HG03439 (cell line): Measurements from ENCODE around the gene SOWAHD.
A peak's percentile ranks its signal among the peaks of the same experiment; 100 is the strongest.
"Not testable (repeated sequence)": the region's sequence is repeated elsewhere in the genome, so short reads cannot be mapped to it uniquely, and the experiment has no call there.

ENCODE experiments used
- ATAC-seq: cut with Tn5 transposase; IDR thresholded peaks from one replicate; pipeline ENCODE4 v1.9.1; 2021; ENCODE audit warnings: mild to moderate bottlenecking, moderate library complexity; ENCODE audit not compliant: unreplicated experiment

The SOWAHD gene

DNA sequence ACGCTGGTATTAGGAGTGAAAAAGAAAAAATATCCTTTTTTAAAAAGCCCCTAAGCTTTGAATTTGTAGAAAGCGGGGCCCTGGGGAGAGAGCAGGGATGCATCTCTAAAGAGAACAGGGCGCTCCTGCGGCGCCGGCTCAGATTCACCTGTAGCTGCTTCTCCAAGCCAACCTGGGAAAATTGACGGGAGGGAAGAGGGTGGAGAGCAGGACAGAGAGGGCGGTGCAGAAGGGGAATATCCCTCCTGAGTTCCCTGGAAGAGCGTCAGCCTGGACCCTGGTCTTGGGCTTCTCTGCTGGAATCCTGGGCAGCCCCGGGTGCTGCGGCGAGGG is 776 bp upstream of the SOWAHD start:
- no peak for ATAC-seq

DNA sequence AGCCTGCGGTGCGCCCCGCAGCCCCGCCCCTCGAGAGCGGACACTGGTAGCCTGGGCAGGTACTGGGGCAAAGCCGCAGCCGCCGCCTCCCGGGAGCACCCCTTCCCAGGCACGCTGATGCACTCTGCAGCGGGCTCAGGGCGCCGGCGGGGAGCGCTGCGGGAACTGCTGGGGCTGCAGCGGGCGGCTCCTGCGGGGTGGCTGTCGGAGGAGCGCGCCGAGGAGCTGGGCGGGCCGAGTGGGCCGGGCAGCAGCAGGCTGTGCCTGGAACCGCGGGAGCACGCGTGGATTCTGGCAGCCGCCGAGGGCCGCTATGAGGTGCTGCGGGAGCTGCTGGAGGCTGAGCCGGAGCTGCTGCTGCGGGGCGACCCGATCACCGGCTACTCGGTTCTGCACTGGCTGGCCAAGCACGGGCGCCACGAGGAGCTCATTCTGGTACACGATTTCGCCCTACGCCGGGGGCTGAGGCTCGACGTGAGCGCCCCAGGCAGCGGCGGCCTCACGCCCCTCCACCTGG is 401 bp downstream of the SOWAHD start:
- ATAC-seq, result no peak

DNA sequence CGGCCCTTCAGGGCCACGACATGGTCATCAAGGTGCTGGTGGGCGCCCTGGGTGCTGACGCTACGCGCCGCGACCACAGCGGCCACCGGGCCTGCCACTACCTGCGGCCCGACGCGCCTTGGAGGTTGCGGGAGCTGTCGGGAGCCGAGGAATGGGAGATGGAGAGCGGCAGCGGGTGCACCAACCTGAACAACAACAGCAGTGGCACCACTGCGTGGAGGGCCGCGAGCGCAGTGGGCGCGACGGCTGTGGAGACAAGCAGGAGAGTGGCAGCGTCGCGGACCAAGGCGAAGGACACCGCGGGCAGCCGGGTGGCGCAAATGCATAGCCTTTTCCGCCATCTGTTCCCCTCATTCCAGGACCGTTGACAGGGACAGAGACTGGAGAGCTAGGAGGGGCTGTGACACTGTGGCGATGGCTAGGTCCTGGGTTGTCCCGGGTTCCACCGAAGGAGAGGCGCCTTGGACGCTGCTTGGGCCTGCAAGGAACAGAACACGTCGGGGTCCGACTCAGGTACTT is 919 bp downstream of the SOWAHD start:
- no peak for ATAC-seq

DNA sequence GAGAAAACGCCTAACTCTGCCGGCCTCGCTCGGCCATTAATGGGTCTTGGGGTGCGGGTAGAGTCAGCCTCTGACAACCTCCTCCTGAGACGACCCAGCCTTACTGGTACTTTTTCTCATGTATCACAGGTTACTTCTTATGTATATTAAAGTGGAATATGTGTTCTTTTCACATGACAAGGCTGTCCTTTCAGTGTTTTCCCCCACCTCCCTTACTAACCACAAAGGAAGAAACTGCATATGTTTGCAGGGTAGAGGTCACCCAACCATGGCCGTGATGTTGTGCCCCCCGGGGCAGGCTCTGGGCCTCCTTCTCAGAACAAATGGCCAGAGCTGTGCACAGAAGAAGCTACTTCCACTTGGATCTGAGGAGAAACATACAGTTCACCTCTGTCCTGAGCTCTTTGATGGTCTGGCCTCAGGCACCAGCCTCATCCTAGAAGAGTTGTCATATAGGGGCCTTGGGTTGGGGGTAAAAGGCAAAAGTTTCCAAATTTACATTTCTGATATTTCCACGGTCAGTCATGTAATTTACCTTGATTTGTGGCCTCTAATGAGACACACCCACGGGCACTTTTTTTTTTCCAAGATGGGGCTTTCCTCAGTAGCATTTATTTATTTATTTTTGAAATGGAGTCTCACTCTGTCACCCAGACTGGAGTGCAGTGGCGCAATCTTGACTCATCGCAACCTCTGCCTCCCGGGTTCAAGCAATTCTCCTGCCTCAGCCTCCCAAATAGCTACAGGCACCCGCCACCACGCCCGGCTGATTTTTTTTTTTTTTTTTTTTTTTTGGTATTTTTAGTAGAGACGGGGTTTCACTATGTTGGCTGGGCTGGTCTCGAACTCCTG is 1.9 kb downstream of the SOWAHD start:
- no peak for ATAC-seq

DNA sequence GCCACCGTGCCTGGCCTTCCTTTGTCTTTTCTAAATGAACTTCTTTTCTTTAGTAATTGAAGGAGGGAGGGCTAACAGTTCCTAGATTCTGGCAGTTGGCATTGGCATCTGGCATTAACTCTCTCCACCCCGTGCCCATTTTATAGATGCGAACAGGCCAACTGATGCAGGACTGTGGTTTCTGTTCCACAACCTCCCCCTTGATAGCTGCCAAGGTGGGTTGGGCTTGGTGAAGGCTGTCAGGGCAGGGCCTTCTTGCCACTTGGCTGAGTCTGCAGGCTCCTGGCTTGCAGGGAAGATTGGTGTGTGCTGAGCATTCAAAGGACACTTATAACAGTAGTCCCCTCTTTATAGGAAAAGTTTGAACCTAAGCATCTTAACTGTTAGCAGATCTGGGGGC is 4.3 kb downstream of the SOWAHD start:
- no peak for ATAC-seq

DNA sequence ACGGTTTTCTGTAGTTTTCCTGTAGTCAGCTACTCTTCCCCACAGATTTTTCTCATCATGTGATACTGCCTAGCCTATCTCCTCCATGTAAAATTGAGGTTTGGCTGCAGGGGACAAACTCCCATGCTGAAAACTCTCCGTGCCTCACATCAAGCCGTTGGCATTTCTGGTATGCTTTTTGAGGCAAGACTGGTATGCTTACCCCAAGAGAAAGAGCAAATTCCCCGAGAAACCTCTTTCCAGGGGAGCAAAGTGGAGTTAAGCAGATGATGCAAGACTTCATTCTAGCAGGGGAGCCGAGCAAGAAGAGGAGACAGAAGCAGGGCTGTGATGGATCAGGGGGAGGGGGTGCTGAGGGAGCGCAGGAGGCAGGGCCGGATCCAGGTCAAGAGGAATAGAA is 4.8 kb downstream of the SOWAHD start:
- no peak for ATAC-seq

DNA sequence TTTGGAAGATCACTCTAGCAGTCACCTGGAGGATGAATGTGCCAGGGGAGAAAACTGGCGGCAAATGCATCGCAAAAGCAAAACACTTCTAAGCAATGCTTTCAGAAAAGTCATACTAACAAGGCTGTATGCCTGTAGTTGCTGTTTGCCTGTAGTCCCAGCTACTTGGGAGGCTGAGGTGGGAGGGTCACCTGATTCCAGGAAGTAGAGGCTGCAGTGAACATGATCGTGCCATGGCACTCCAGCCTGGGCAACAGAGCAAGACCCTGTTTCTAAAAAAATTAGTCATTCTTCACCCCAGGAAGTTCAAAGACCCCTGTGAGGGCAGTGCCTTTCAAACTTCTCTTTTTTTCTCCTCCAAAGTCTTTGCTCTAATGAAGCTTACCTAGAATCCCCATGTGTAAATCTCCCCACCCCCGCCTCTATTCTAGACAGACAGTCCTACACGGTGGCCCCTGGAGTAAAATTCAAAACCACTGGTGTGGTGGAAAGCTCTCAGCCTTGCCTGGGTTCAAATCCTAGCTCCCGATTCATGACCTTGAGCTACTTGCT is 5.5 kb downstream of the SOWAHD start:
- no peak for ATAC-seq

DNA sequence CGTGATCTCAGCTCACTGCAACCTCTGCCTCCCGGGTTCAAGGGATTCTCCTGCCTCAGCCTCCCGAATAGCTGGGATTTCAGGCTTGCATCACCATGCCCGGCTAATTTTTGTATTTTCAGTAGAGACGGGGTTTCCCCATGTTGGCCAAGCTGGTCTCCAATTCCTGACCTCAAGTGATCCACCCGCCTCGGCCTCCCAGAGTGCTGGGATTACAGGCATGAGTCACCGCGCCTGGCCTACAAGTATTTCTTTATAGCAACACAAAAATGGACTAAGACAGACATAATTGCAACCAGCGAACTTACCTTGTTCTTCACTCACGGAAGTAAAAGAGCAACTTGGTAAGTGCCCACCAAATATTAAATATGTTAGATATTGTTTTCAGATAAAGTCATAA is 10.0 kb downstream of the SOWAHD start:
- ATAC-seq, result not testable (repeated sequence)

DNA sequence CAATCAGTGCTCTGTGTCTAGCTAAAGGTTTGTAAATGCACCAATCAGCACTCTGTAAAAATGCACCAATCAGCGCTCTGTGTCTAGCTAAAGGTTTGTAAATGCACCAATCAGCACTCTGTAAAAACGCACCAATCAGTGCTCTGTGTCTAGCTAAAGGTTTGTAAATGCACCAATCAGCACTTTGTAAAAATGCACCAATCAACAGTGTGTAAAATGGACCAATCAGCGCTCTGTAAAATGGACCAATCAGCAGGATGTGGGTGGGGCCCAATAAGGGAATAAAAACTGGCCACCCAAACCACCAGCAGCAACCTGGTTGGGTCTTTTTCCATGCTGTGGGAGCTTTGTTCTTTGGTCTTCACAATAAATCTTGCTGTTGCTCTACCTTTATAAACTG is 11.0 kb downstream of the SOWAHD start:
- ATAC-seq, result not testable (repeated sequence)

DNA sequence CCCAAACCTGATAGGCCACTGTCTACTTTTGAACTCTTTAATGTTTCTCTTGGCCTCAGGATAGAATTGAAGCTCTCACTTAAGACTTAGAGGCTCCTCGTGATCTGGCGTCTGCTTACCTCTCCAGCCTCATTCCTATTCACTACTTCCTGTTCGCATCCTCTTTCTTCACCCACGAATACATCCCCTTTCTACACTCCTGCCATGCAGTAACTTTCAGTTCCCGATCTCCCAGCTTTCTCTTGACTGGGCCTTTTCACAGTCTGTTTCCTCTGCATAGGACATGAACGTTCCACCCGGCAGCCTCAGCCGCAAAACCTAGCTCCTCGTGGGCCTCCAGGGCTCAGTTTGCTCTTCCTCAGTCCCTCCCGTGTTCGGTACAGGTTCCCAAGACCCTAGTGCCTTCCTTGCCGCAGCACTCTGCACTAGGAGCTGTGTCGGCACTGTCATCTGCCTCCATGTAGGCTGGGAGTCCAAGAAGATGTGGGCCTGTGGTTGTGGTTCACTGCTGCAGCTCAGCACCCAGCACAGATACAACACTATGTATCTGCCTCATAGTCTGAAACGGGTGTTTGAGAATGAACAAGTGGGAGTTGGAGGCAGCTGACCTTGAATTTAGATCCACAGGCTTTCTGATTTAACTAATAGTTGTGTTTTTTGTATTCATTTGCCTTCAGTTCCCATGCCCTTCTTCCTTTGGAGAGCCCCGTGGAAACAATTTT is 17.3 kb downstream of the SOWAHD start:
- no peak for ATAC-seq

DNA sequence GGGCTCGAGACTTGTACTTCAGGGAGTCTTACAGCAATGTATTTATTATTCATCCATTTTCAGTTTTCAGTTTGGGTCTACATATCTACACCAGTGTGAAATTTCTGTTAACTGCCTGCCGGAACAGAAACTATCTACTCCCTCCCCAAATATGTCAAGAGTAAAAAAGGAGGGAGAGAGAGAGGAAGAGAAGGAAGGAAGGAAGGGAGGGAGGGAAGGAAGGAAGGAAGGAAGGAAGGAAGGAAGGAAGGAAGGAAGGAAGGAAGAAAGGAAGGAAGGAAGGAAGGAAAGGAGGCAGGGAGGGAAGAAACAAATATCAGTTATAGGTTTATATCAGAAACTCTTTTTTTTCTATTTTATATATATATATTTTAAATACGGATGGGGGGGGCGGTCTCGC is 20.4 kb downstream of the SOWAHD start:
- no peak for ATAC-seq

DNA sequence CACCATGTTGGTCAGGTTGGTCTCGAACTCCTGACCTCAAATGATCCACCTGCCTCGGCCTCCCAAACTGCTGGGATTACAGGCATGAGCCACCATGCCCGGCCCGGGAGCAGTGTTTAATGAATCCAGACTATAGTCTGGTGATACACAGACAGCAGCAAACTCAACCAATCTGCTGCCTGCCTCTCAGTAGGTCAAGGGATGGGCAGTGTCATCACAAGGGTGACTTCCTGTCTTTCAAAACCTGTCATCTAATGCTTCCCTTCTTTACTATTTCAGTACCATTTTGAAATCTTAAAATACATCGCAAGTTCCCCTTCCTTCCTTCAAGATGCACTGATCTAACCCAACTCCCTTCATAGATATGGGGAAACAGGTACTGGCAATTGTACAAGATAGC is 24.6 kb downstream of the SOWAHD start:
- ATAC-seq, result no peak

DNA sequence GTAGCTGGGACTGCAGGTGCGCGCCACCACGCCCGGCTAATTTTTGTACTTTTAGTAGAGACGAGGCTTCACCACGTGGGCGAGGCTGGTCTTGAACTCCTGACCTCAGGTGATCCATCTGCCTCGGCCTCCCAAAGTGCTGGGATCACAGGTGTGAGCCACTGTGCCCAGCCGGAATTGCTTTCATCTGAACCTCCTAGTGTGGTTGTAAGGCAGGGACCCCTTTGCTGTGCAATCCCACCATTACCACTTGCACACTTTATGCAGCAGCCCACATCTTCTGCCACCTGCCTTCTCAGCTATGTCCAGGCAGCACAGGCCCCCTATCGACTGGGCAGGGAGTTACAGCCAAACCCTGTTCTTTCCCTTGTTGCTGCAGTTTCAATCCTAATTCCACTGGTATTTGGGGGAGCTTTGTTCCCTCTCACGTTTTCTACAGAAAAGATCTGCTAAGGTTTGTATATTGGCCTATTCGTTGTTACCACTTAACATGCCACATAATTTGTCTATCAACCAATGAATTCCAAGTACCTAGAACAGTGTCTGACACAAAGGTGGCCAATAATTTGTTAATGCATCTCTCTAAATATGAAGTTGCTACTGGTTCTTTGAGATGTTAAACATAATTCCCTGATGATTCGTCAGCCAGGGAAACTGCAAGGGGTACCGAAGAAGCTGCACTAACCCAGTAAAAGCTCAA is 26.5 kb downstream of the SOWAHD start:
- no peak for ATAC-seq

DNA sequence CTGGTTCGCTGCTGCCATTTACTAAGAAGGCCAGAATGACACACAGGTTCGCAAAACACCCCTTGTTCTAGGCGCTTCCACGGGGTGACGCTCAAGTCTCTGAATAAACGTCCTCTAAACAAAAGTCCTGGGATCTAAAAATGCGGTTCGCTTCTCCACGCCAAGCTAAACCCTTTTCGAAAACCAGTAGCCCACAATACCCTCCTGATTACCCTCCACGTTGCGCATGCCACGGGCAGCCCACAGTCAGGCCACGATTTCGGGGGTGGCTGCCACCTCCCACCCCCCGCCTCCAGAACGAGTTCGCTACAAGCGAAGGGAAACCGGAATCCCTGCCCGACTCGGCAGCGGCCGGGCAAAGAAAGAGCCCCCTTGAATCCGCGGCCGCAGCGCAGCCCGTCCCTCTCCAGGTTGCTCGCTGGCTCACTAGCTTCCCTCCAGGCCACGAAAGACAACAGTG is 32.6 kb downstream of the SOWAHD start:
- ATAC-seq, result peak; percentile 29

DNA sequence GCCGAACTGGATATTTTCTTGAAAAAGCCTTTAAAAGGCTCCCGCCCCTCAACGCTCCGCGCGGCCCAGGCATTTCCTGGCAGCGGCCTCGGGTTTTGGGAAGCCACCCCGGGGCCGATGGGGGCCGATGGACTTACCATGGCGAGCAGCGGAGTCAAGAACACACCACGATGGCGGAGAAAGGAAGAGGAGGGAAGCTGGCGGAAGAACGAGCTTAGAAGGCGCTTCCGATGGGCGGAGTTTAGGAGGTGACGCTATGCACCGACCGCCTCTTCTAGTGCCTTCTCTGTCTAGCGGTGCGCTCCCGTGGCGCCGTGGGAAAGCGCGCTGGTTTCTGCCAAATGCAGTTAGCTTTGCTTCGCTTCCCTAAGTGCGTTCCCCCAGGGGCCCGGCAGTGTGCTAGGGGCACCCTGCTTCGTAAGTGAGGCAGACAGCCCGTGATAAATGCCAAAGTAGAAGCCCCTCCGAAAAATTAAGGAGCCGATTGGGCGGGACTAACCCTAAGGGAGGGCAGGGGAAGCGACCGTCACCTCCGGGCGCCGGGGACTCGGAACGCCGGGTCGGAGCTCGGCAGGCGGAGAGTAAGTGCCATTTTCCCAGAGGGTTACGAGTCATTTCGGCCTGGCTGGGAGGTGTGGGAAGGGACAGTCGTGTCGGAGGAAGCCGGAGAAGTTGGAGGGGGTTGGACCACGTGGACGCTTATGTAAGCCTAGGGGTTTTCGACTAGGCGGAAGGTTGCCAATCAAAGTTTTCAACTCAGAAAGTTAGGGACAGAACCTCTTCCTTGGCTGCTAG is 33.2 kb downstream of the SOWAHD start, which contains the start of gene RPL39:
Gene RPL39, minus strand, starts transcription at position 194 of the 795 bp plus-strand sequence. Its CDS starts 54 bp downstream, at position 140.
- peak; percentile 94 for ATAC-seq

DNA sequence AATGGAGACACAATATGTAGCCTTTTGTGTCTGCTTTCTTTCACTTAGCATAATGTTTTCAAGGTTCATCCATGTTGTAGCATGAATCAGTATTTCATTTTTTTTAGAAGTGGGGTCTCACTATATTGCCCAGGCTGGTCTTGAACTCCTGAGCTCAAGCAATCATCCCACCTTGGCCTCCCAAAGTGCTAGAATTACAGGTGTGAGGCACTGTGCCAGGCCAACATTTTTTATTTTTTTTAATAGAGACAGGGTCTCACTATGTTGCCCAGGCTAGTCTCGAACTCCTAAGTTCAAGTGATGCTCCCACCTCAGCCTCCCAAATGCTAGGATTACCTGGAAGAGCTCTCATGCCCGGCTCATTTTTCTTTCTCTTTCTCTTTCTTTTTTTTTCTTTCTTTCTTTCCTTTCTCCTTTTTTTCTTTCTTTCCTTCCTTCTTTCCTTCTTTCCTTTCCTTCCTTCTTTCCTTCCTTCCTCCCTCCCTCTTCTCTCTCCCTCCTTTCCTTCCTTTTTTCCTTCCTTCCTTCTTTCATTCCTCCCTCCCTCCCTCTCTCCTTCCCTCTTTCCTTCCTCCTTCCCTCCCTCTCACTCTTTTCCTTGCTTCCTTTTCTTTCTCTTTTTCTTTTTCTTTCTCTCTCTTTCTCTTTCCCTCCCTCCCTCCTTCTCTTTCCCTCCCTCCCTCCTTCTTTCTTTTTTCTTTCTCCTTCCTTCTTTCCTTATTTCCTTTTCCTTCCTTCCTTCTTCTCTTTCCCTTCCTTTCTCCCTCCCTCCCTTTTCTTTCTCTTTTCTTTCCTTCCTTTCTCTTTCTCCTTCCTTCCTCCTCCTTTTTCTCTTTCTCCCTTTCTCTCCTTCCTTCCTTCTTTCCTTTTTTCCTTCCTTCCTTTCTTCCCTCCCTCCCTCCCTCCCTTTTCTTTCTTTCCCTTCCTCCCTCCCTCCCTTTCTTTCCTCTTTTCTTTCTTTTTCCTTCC is 43.1 kb downstream of the SOWAHD start:
- no peak for ATAC-seq

DNA sequence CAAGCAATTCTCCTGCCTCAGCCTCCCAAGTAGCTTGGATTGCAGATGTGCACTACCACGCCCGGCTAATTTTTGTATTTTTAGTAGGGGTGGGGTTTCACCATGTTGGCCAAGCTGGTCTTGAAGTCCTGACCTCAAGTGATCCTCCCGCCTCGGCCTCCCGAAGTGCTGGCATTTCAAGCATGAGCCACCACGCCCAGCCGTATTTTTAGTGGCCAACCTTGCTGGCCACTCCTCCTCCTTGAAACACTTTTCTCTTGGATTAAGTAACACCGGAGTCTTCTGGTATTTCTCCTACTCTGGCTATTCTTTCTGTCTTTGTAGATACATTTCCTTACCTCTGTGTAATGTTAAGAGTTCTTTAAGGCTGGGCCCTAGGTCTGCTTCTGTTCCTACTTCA is 44.2 kb downstream of the SOWAHD start:
- no peak for ATAC-seq

DNA sequence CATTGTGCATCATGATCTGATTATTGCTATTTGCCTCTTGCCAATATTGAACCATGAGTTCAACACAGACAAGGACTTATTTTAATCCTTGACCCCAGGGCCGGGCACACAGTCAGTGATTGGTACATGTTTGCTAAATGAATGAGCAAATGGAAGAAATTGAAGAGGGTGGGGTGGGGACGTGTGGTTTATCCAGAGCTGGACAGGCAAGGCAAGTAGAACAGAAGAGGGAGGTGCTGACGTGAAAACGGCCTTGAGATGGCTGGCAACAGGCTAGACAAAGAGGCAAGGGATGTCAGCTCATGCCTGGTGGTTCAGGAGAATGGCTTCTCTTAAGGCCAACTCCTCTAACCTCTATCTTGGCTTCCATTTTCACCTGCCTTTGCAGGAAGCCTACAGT is 50.1 kb downstream of the SOWAHD start:
- not testable (repeated sequence) for ATAC-seq

DNA sequence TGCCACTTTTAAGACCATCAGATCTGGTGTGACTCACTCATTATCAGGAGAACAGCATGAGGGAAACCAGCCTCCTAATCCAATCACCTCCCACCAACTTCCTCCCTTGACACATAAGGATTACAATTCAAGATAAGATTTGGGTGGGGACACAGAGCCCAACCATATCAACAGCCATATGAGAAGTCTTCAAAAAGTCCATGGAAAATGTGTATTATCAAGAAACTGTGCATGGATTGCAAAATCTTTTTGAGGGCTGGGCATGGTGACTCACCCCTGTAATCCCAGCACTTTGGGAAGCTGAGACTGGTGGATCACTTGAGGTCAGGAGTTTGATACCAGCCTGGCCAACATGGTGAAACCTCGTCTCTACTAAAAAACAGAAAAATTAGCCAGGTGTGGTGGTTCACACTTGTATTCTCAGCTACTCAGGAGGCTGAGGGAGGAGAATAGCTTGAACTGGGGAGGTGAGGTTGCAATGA is 50.8 kb downstream of the SOWAHD start:
- ATAC-seq, result no peak
